Measurements from ENCODE around the gene PAPPA. TPM values are rescaled to one million over a fixed set of nuclear protein-coding genes. Genes with fewer than 3 reads are reported as not detected.

The PAPPA gene
- total RNA-seq, 1 donor from 2014 or later, result 0.69 TPM

DNA sequence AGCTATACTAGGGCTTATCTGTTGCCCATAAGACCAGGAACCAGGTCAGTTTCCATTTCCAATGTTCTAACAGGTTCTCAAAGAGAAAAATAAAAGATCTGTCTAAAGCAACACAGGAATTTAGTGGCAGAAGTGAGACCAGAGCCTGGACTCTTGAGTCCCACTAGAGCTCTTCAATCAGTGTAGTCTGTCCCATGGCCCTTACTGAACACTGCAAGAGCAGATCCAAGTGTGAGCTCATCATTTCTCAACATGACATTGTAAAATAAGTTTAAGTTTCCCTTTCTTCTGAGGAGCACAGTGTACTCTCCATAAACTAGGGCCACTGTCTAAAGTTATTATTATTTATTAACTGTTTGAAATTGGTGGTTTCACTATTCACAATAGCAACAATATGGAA, 8.6 kb upstream of the PAPPA start:
- H3K27me3 ChIP-seq (ENCODE audit: low read depth), result peaks cover 7% of the 10 kb centered on the region
- no peaks in the 10 kb centered on the region for H3K36me3 ChIP-seq
- no peaks in the 10 kb centered on the region for H3K4me1 ChIP-seq
- no peak for TF ChIP-seq CTCF (IDR thresholded peaks at IDR 0.05; ENCODE audit: borderline replicate concordance)
- H3K9me3 ChIP-seq (replicated peaks), result no peaks in the 10 kb centered on the region
- no peak overlapping the region for H3K27ac ChIP-seq (replicated peaks)
- DNase-seq, result no peak
- intact Hi-C loops (cut with micrococcal nuclease), result no loop called here
- H3K4me3 ChIP-seq, result no peak overlapping the region

- no peak overlapping the region for H3K4me3 ChIP-seq
- H3K9me3 ChIP-seq (replicated peaks), result no peaks in the 10 kb centered on the region
- DNase-seq, result no peak
- H3K27me3 ChIP-seq (ENCODE audit: low read depth), result peaks cover 12% of the 10 kb centered on the region
- intact Hi-C loops (cut with micrococcal nuclease), result no loop called here
- H3K27ac ChIP-seq (replicated peaks), result no peak overlapping the region
- no peak for TF ChIP-seq CTCF (IDR thresholded peaks at IDR 0.05; ENCODE audit: borderline replicate concordance)
- H3K36me3 ChIP-seq, result no peaks in the 10 kb centered on the region
- no peaks in the 10 kb centered on the region for H3K4me1 ChIP-seq
These were observed 5.8 kb upstream of the PAPPA start for GRCh38 chr9:116147821-116148220.

DNA sequence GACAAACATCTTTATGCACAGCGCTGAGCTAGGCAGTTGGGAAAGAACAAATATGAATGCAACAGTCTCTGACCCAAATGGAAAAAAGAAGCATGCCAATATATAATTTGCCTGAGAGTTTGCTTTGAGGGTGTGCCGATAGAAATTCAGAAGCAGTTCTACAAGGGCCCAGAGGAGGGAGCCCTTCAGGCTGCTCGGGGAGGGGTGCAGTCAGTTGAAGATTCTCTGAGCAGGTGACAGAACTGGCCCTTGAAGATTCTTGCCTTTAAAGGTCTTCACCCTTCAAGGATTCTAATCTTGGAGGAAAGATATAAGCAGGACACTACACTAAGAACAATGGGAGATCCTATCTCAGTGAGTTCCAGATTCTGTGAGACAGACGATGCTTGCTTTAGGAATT, 3.7 kb upstream of the PAPPA start:
- peak; percentile 79 for TF ChIP-seq CTCF (IDR thresholded peaks at IDR 0.05; ENCODE audit: borderline replicate concordance)
- no peaks in the 10 kb centered on the region for H3K36me3 ChIP-seq
- peaks cover 9% of the 10 kb centered on the region for H3K4me1 ChIP-seq
- no peak for DNase-seq
- H3K27me3 ChIP-seq (ENCODE audit: low read depth), result peaks cover 15% of the 10 kb centered on the region
- intact Hi-C loops (cut with micrococcal nuclease), result loop anchor here (5.0 kb wide), 1 partner anchor 422 kb away; no protein-coding TSS in a partner anchor
- no peak overlapping the region for H3K4me3 ChIP-seq
- H3K27ac ChIP-seq (replicated peaks), result no peak overlapping the region
- no peaks in the 10 kb centered on the region for H3K9me3 ChIP-seq (replicated peaks)

- Histone ChIP-seq H3K27ac (replicated peaks) (no peak overlapping the region), H3K36me3 (no peaks in the 10 kb centered on the region), H3K27me3 (ENCODE audit: low read depth) (peaks cover 28% of the 10 kb centered on the region), H3K4me3 (no peak overlapping the region), H3K4me1 (peaks cover 21% of the 10 kb centered on the region), H3K9me3 (replicated peaks) (no peaks in the 10 kb centered on the region)
- no peak for TF ChIP-seq CTCF (IDR thresholded peaks at IDR 0.05; ENCODE audit: borderline replicate concordance)
- intact Hi-C loops (cut with micrococcal nuclease), result loop anchor here (5.0 kb wide), 1 partner anchor 421 kb away; no protein-coding TSS in a partner anchor
- no peak for DNase-seq
These were observed 2.4 kb upstream of the PAPPA start for GRCh38 chr9:116151199-116151598.

GRCh38 chr9:116151966-116152381, 1.6 kb upstream of the PAPPA start:
- no peak for DNase-seq
- Histone ChIP-seq H3K4me3 (no peak overlapping the region), H3K9me3 (replicated peaks) (no peaks in the 10 kb centered on the region), H3K27ac (replicated peaks) (peak overlapping the region; percentile 70), H3K4me1 (peaks cover 27% of the 10 kb centered on the region), H3K27me3 (ENCODE audit: low read depth) (peaks cover 32% of the 10 kb centered on the region), H3K36me3 (no peaks in the 10 kb centered on the region)
- no peak for TF ChIP-seq CTCF (IDR thresholded peaks at IDR 0.05; ENCODE audit: borderline replicate concordance)
- intact Hi-C loops (cut with micrococcal nuclease), result loop anchor here (5.0 kb wide), 1 partner anchor 420 kb away; no protein-coding TSS in a partner anchor

All from left ventricle myocardium inferior (tissue), 1 donor.